Astrocyte of the spinal cord (primary cell): Measurements from ENCODE around the gene KBTBD7.

ENCODE experiments used
- DNase-seq: peaks from one replicate; pipeline ENCODE4 v3.0.0; 2011; ENCODE audit warnings: low read depth, low spot score
- H3K4me3 ChIP-seq: 2 replicates; pipeline ENCODE4 v1.5.1; 2011; ENCODE audit warnings: low read depth, mild to moderate bottlenecking, low read length, moderate library complexity
- CTCF ChIP-seq: IDR thresholded peaks from 2 replicates; pipeline ENCODE4 v1.5.1; 2012; ENCODE audit warnings: low read depth, mild to moderate bottlenecking, low read length, inconsistent platforms
- in situ Hi-C: cut with HindIII; loops from 2 replicates; pipeline ENCODE4 v1.10.0; 2017; ENCODE audit warnings: low sequenced_read_pairs

Gene KBTBD7

GRCh38 chr13:41145136-41145908, 49.0 kb downstream of the KBTBD7 start:
- H3K4me3 ChIP-seq: no peak overlapping the region
- no peak for TF ChIP-seq CTCF
- DNase-seq: no peak
- in situ Hi-C loops: no loop called here

GRCh38 chr13:41144576-41144975, 49.8 kb downstream of the KBTBD7 start:
- no peak for DNase-seq

More at GRCh38 chr13:41144576-41144975, 49.8 kb downstream of the KBTBD7 start:
- H3K4me3 ChIP-seq: no peak overlapping the region
- no peak for TF ChIP-seq CTCF
- in situ Hi-C loops: no loop called here
